HCT116 (cell line): ENCODE data around the gene BNC2. TPM values are rescaled to one million over a fixed set of nuclear protein-coding genes. Genes with fewer than 3 reads are reported as not detected.

Experiments used
- SIN3A ChIP-seq: IDR thresholded peaks from 2 replicates; pipeline ENCODE4 v1.6.1; 2012; ENCODE audit warnings: low read depth
- SRF ChIP-seq: IDR thresholded peaks from 2 replicates; pipeline ENCODE4 v1.6.1; 2012; ENCODE audit warnings: low read depth
- total RNA-seq: library from RNA; stranded (reverse); gene quantifications from one replicate; pipeline ENCODE4 v1.2.1, GENCODE V29; 2021; ENCODE audit not compliant: unreplicated experiment

The BNC2 gene
- total RNA-seq, 1 experiment from 2014 or later = 0.37 TPM

DNA sequence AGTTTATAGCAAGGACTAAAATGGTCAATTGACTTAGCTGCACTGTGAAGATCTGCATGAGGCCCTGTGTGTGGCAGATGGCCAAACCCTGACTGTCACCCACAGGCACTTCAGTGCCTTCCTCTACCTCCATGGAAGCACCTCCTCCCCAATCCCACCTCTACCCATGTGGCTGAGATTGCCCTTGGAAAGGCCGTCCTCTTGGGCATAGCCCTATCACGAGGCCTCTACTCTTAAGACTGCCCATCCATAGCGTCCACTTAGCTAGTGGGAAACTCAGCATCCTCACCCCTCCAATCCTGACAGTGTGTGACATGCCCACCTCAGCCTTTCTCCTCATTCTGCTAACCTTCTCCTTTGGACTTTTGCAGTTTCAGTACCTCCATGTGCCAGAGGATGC lies 510.2 kb downstream of the BNC2 start (continued):
- no peak for TF ChIP-seq SIN3A
- TF ChIP-seq SRF = no peak
